ENCODE data around the gene FBXL3. TPM values are rescaled to one million over a fixed set of nuclear protein-coding genes. Genes with fewer than 3 reads are reported as not detected.
"Not testable (repeated sequence)": the region's sequence is repeated elsewhere in the genome, so short reads cannot be mapped to it uniquely, and the experiment has no call there.

Gene FBXL3
- total and polyA plus RNA-seq, 5 donors, result 19.7 to 40.2 (median 36.5) TPM

DNA sequence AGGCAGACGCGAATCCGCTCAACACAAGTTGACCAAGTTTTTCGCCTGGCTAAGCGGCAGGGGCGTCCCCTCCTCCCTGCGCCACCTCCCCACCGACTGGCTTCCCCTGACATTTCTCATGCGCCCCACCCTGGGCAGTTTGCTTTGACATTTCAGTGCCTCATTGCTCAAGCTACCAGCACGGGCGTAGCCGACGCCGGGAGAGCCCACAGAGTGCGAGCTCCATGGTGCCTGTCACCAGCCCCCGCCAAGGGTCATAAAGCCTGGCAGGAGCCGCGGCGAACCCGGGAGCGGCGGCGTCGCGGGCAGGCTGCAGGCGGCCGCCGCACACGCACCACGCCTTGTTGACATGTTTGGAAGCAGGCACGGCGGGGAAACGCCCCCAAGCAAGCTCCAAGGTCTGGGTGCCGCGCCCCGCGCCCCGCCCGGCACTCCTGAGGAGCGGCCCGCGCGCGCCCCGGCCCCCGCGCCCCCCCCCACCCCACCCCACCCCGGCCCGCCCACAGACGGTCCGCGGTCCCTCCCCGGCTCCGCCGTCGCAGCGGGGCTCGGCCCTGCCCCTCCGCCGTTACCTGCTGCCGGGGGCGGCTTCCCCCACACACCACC is 601 bp downstream of the FBXL3 start:
- DNase-seq, result peak; percentile 90 to 95 (median 93)
- intact Hi-C loops (cut with DNase I), result no loop called here
- peak overlapping the region; percentile 99 for H3K4me3 ChIP-seq (ENCODE audit: low read length)
- H3K27me3 ChIP-seq (ENCODE audit: control insufficient read depth, insufficient read depth), result no peaks in the 10 kb centered on the region
- H3K9me3 ChIP-seq (ENCODE audit: control insufficient read depth, low read length), result no peaks in the 10 kb centered on the region
- under 1% methylated on average over 58 of the region's 62 CpGs for WGBS
- peak; percentile 81 to 86 for ATAC-seq
- H3K27ac ChIP-seq (ENCODE audit: low read length), result peak overlapping the region; percentile 100
- H3K4me1 ChIP-seq (ENCODE audit: control insufficient read depth, insufficient read depth, low read length), result peaks cover 10% of the 10 kb centered on the region

- DNase-seq, result no peak
- Histone ChIP-seq H3K4me3 (ENCODE audit: low read length) (no peak overlapping the region), H3K27me3 (ENCODE audit: control insufficient read depth, insufficient read depth) (no peaks in the 10 kb centered on the region), H3K4me1 (ENCODE audit: control insufficient read depth, insufficient read depth, low read length) (peaks cover 8% of the 10 kb centered on the region), H3K9me3 (ENCODE audit: control insufficient read depth, low read length) (no peaks in the 10 kb centered on the region), H3K27ac (ENCODE audit: low read length) (no peak overlapping the region)
- intact Hi-C loops (cut with DNase I), result no loop called here
- no peak for ATAC-seq
- WGBS, result 54% methylated on average over 3 of the region's 3 CpGs
Observed at GRCh38 chr13:77022341-77022740, 4.6 kb downstream of the FBXL3 start.

DNA sequence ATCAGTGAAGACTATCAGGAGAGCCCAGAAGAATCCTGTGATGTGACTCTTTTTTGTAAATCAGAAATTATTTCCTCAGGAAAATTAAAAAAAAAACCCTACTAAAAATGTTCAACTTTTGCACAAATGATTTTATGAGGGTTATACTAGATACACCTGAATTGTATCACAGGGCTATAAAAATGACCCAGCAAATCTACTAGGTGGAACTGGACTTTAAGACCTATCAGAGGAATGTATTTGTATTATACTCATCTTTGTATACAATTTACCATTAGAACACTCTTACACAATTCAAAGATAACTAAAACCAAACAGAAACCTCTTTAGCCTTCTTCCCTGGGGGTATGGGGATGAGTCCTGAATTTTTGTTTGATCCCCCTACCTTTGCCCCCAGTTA is 7.2 kb downstream of the FBXL3 start:
- no peak overlapping the region for H3K4me3 ChIP-seq (ENCODE audit: low read length)
- H3K4me1 ChIP-seq (ENCODE audit: control insufficient read depth, insufficient read depth, low read length), result peaks cover 10% of the 10 kb centered on the region
- no peak for ATAC-seq
- H3K27me3 ChIP-seq (ENCODE audit: control insufficient read depth, insufficient read depth), result no peaks in the 10 kb centered on the region
- intact Hi-C loops (cut with DNase I), result no loop called here
- no peak for DNase-seq
- H3K9me3 ChIP-seq (ENCODE audit: control insufficient read depth, low read length), result no peaks in the 10 kb centered on the region
- no peak overlapping the region for H3K27ac ChIP-seq (ENCODE audit: low read length)

DNA sequence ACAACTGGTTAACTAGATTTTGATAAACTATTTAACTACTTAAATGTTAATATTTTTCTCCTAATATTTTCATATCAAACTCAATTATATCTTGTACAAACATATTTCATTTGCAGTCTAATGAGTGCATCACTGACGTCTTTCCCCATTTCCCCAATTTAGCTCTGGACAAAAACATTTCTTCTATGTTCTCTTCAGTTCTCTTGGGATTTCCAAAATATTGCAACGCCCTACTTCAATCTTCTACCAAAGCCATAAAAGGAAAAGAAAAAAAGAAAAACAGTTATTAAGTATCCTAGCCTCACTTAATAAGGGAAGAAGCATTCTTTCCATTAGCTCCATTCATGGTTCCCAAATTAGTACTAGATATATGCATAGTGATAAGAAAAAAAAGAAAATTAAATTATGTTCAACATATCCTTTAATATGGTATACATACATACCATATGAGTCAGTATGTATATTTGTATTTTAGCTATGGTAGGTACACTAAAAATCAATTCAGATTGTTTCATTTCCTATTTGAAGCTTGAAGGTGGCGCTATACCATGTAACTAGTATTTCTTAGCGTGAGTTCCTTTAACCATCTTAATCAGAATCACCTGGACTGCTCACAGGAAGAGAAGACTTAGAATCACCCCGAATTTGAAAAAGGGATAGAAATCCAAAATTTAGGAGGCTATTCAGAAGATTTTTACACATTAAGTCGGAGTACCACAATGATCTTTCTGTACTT is 9.9 kb downstream of the FBXL3 start:
- ATAC-seq (no peak), DNase-seq (no peak)
- 83% methylated on average over 6 of the region's 6 CpGs for WGBS
- H3K4me1 ChIP-seq (ENCODE audit: control insufficient read depth, insufficient read depth, low read length), result peaks cover 2% of the 10 kb centered on the region
- intact Hi-C loops (cut with DNase I), result no loop called here
- H3K4me3 ChIP-seq (ENCODE audit: low read length), result no peak overlapping the region
- H3K27ac ChIP-seq (ENCODE audit: low read length), result peak overlapping the region; percentile 75
- no peaks in the 10 kb centered on the region for H3K9me3 ChIP-seq (ENCODE audit: control insufficient read depth, low read length)
- H3K27me3 ChIP-seq (ENCODE audit: control insufficient read depth, insufficient read depth), result no peaks in the 10 kb centered on the region

DNA sequence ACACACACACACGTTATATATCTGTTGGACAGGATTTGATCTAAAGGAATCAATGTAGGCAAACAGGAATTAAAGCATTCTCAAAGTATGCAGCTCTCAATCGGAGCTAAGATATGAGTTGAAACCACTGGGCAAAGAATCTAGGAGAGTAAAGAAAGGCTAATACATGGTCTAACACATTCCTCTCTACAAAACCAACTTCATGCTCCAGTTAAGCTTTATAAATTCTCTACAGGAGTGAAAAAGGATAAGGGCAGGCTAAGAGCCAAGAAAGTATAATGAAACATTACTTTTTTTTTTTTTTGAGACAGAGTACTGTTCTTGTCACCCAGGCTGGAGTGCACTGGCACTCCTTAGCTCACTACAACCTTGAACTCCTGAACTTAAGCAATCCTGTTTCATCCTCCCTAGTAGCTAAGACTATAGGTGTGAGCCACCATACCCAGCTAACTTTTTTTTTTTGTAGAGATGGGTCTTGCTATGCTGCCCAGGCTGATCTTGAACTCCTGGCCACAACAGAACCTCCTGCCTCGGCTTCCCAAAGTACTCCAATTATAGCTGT is 10.6 kb downstream of the FBXL3 start:
- H3K9me3 ChIP-seq (ENCODE audit: control insufficient read depth, low read length), result no peaks in the 10 kb centered on the region
- no peak overlapping the region for H3K4me3 ChIP-seq (ENCODE audit: low read length)
- intact Hi-C loops (cut with DNase I), result no loop called here
- DNase-seq (no peak), ATAC-seq (peak; percentile 49 to 53)
- H3K4me1 ChIP-seq (ENCODE audit: control insufficient read depth, insufficient read depth, low read length), result peaks cover 2% of the 10 kb centered on the region
- 68% methylated on average over 3 of the region's 3 CpGs for WGBS
- no peaks in the 10 kb centered on the region for H3K27me3 ChIP-seq (ENCODE audit: control insufficient read depth, insufficient read depth)
- peak overlapping the region; percentile 75 for H3K27ac ChIP-seq (ENCODE audit: low read length)

DNA sequence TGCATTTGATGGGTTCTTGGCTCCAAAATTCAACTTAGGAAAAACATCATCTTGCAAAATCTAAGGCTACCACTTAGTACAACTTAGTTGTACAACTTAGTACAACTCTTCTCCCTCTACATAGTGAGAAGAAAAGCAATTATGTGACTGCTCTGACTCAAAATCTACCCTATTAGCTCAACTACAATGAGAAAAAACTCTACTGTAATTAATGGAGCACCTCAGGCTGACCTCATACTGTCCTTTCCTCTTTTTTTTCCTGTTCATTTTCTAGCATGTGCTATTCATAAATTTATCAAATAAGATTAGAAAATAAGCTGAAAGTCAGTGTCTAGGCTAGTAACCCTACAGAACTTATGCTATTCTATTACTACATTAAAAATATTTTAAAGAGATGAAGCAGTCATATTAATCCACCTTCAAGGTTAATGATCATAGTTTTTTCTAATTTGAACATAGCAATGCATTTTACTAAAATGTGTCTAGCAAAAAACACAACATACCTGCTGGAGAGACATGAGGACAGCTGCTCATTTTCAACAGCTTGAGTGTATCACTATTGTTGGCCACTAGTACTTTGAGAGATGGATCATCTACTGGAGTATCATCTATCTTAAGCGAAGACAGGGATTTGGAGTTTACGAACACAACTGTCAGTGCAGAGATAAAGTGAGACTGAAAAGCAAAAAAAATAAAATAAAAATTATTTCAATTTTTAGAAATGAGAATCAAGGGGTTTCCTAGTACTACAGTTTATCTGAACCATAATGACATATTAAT is 11.9 kb downstream of the FBXL3 start:
- no peak overlapping the region for H3K4me3 ChIP-seq (ENCODE audit: low read length)
- H3K4me1 ChIP-seq (ENCODE audit: control insufficient read depth, insufficient read depth, low read length), result peaks cover 2% of the 10 kb centered on the region
- H3K9me3 ChIP-seq (ENCODE audit: control insufficient read depth, low read length), result no peaks in the 10 kb centered on the region
- intact Hi-C loops (cut with DNase I), result no loop called here
- DNase-seq (no peak), ATAC-seq (no peak)
- H3K27me3 ChIP-seq (ENCODE audit: control insufficient read depth, insufficient read depth), result no peaks in the 10 kb centered on the region
- H3K27ac ChIP-seq (ENCODE audit: low read length), result no peak overlapping the region
- WGBS, result 83% methylated on average over 2 of the region's 2 CpGs

DNA sequence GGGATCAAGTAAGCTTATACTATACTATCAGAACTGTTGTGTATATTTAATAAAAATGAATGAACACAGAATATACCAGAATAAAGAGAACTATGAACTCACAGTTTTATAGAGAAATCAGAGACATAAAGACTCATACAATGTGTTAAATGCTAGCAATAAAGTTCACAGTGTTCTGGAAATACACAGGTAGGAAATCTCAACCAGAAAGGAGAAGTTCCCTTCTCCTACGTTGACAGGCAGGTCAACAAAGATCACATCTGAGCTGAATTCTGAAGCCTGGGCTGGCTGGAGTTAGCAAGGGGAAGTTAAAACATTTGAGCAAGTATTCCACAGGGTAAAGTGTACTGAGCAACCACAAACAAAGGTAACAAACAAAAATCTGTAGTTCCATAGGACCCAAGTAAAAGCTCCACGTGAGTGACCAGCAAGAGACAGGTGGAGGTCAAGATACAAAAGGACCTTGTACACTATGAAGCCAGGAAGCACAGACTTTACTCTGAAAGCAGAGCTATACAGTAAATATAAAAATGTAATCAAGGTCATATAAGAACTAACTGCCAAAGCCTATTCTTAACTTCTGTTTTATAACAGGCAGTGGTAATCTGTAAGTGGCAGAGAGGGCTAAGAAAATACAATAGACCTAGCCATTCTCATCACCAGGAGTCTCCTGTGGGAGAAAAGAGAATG is 13.0 kb downstream of the FBXL3 start:
- intact Hi-C loops (cut with DNase I), result no loop called here
- H3K27ac ChIP-seq (ENCODE audit: low read length), result no peak overlapping the region
- 75% methylated on average over 2 of the region's 2 CpGs for WGBS
- DNase-seq, result no peak
- no peak overlapping the region for H3K4me3 ChIP-seq (ENCODE audit: low read length)
- no peaks in the 10 kb centered on the region for H3K27me3 ChIP-seq (ENCODE audit: control insufficient read depth, insufficient read depth)
- H3K9me3 ChIP-seq (ENCODE audit: control insufficient read depth, low read length), result no peaks in the 10 kb centered on the region
- ATAC-seq, result no peak
- H3K4me1 ChIP-seq (ENCODE audit: control insufficient read depth, insufficient read depth, low read length), result peaks cover 2% of the 10 kb centered on the region

DNA sequence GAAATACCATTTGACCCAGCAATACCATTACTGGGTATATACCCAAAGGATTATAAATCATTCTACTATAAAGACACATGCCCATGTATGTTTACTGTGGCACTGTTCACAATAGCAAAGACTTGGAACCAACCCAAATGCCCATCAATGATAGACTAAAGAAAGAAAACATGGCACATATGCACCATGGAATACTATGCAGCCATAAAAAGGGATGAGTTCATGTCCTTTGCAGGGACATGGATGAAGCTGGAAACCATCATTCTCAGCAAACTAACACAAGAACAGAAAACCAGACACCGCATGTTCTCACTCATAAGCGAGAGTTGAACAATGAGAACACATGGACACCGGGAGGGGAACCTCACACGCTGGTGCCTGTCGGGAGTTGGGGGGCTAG is 17.2 kb downstream of the FBXL3 start:
- intact Hi-C loops (cut with DNase I); ATAC-seq; H3K9me3 ChIP-seq (ENCODE audit: control insufficient read depth, low read length); H3K4me1 ChIP-seq (ENCODE audit: control insufficient read depth, insufficient read depth, low read length); H3K27me3 ChIP-seq (ENCODE audit: control insufficient read depth, insufficient read depth); H3K4me3 ChIP-seq (ENCODE audit: low read length); H3K27ac ChIP-seq (ENCODE audit: low read length); DNase-seq: not testable (repeated sequence)
- WGBS, result 99% methylated on average over 5 of the region's 5 CpGs

- no peak overlapping the region for H3K4me3 ChIP-seq (ENCODE audit: low read length)
- 94% methylated on average over 2 of the region's 2 CpGs for WGBS
- no peak for DNase-seq
- H3K27ac ChIP-seq (ENCODE audit: low read length), result no peak overlapping the region
- H3K9me3 ChIP-seq (ENCODE audit: control insufficient read depth, low read length), result no peaks in the 10 kb centered on the region
- H3K27me3 ChIP-seq (ENCODE audit: control insufficient read depth, insufficient read depth), result no peaks in the 10 kb centered on the region
- peaks cover 3% of the 10 kb centered on the region for H3K4me1 ChIP-seq (ENCODE audit: control insufficient read depth, insufficient read depth, low read length)
- intact Hi-C loops (cut with DNase I), result no loop called here
- peak; percentile 36 to 60 for ATAC-seq
Observed at GRCh38 chr13:77009011-77009410, 17.9 kb downstream of the FBXL3 start.

GRCh38 chr13:77008337-77008736 is 18.6 kb downstream of the FBXL3 start:
- 89% methylated on average over 4 of the region's 4 CpGs for WGBS
- H3K4me3 ChIP-seq (ENCODE audit: low read length); H3K27me3 ChIP-seq (ENCODE audit: control insufficient read depth, insufficient read depth); H3K4me1 ChIP-seq (ENCODE audit: control insufficient read depth, insufficient read depth, low read length); H3K9me3 ChIP-seq (ENCODE audit: control insufficient read depth, low read length); DNase-seq; intact Hi-C loops (cut with DNase I): not testable (repeated sequence)
- ATAC-seq, result peak; percentile 57 to 65
- H3K27ac ChIP-seq (ENCODE audit: low read length), result peak overlapping the region; percentile 16
